Hepatocyte (in vitro differentiated cells): ENCODE data around the gene FAM177B. TPM values are rescaled to one million over a fixed set of nuclear protein-coding genes. Genes with fewer than 3 reads are reported as not detected.

Experiments used
- DNase-seq: peaks from one replicate; pipeline ENCODE4 v3.0.0-alpha.2; 2016; ENCODE audit warnings: low spot score
- H2AFZ ChIP-seq: fragments of 200-600 bp; sonication (generic); 2 replicates; pipeline ENCODE4 v1.6.0; 2016; ENCODE audit warnings: antibody characterized with exemption, mild to moderate bottlenecking
- H3K27ac ChIP-seq: fragments of 200-600 bp; sonication (generic); 2 replicates; pipeline ENCODE4 v1.5.1; 2016; ENCODE audit warnings: mild to moderate bottlenecking
- H3K27me3 ChIP-seq: fragments of 200-600 bp; sonication (generic); 2 replicates; pipeline ENCODE4 v1.6.1; 2016
- H3K36me3 ChIP-seq: fragments of 200-600 bp; sonication (generic); replicated peaks from 2 replicates; pipeline ENCODE4 v1.5.1; 2016; ENCODE audit warnings: low read depth; ENCODE audit not compliant: insufficient read depth
- H3K4me1 ChIP-seq: fragments of 200-600 bp; sonication (generic); 2 replicates; pipeline ENCODE4 v1.5.1; 2016; ENCODE audit warnings: mild to moderate bottlenecking, moderate library complexity; ENCODE audit not compliant: insufficient read depth
- H3K4me2 ChIP-seq: fragments of 200-600 bp; sonication (generic); 2 replicates; pipeline ENCODE4 v1.6.0; 2016
- H3K4me3 ChIP-seq: fragments of 200-600 bp; sonication (generic); 2 replicates; pipeline ENCODE4 v1.5.1; 2016; ENCODE audit warnings: mild to moderate bottlenecking
- H3K79me2 ChIP-seq: fragments of 200-600 bp; sonication (generic); 2 replicates; pipeline ENCODE4 v1.6.0; 2017; ENCODE audit warnings: mild to moderate bottlenecking
- H3K9me2 ChIP-seq: fragments of 200-600 bp; sonication (generic); replicated peaks from 2 replicates; pipeline ENCODE4 v1.6.0; 2017; ENCODE audit warnings: mild to moderate bottlenecking; ENCODE audit not compliant: insufficient read depth
- H3K9me3 ChIP-seq: fragments of 200-600 bp; sonication (generic); 2 replicates; pipeline ENCODE4 v1.5.1; 2016; ENCODE audit warnings: low read depth, mild to moderate bottlenecking
- H4K20me1 ChIP-seq: fragments of 200-600 bp; sonication (generic); 2 replicates; pipeline ENCODE4 v1.6.0; 2016; ENCODE audit warnings: mild to moderate bottlenecking; ENCODE audit not compliant: insufficient read depth, poor library complexity, severe bottlenecking
- EZH2 ChIP-seq: fragments of 200-600 bp; sonication (generic); IDR thresholded peaks from 2 replicates; pipeline ENCODE4 v1.6.1; 2016; ENCODE audit warnings: antibody characterized with exemption, mild to moderate bottlenecking, borderline replicate concordance
- EZH2phosphoT487 ChIP-seq: fragments of 200-600 bp; sonication (generic); IDR thresholded peaks from one replicate; pipeline ENCODE4 v1.6.1; 2018; ENCODE audit warnings: antibody characterized with exemption, mild to moderate bottlenecking, low read depth, moderate library complexity; ENCODE audit not compliant: unreplicated experiment, severe bottlenecking
- WGBS: methylation state at CpG from one replicate; pipeline ENCODE4 v1.1.6; 2016; ENCODE audit warnings: low lambda C conversion rate; ENCODE audit errors: missing lambda C conversion rate; 5-methylcytosine and 5-hydroxymethylcytosine counted together
- polyA plus RNA-seq: library from polyadenylated mRNA; unstranded; fragments of >200 nt; fragmentation: Nextera tagmentation; extraction: Ambion mirVana; gene quantifications from 2 replicates; pipeline ENCODE4 v1.2.1, GENCODE V29; 2016
- total RNA-seq: library from RNA; depleted of rRNA; stranded (reverse); fragments of >200 nt; gene quantifications from 2 replicates; pipeline ENCODE4 v1.2.3, GENCODE V29; 2014
- TF ChIP-seq, protein P1 (sequence below): fragments of 200-600 bp; sonication (generic); IDR thresholded peaks from 2 replicates; pipeline ENCODE4 v1.5.1; 2016; ENCODE audit warnings: antibody characterized with exemption, mild to moderate bottlenecking; ENCODE audit not compliant: poor library complexity

FAM177B gene
- total and polyA plus RNA-seq, 2 experiments from 2014 or later, result 0.19 to 1.7 TPM

DNA sequence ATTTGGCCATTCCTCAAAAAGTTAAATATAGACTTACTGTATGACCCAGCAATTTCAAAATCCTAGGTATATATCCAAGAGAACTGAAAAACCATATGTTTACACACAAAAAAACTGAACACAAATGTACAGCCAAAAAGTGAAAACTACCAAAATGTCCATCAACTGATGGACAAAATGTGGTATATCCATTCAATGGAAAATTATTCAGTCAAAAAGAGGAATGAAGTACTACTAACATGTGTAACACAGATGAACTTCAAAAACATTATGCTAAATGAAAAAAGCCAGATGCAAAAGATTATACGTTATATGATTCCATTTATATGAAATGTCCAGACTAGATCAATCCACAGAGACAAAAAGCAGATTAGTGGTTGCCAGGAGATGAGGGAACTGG is 32.7 kb upstream of the FAM177B start:
- no peak for DNase-seq
- Histone ChIP-seq H4K20me1 (no peaks in the 10 kb centered on the region), H3K9me3 (no peaks in the 10 kb centered on the region), H3K27me3 (no peaks in the 10 kb centered on the region), H3K4me3 (no peak overlapping the region), H2AFZ (no peak overlapping the region), H3K27ac (no peak overlapping the region), H3K4me1 (no peaks in the 10 kb centered on the region), H3K4me2 (no peak overlapping the region), H3K79me2 (peaks cover 64% of the 10 kb centered on the region), H3K36me3 (no peaks in the 10 kb centered on the region), H3K9me2 (no peaks in the 10 kb centered on the region)
- 94% methylated on average over 1 of the region's 1 CpG for WGBS
- no peak for TF ChIP-seq EZH2phosphoT487
- TF ChIP-seq, protein P1, sequence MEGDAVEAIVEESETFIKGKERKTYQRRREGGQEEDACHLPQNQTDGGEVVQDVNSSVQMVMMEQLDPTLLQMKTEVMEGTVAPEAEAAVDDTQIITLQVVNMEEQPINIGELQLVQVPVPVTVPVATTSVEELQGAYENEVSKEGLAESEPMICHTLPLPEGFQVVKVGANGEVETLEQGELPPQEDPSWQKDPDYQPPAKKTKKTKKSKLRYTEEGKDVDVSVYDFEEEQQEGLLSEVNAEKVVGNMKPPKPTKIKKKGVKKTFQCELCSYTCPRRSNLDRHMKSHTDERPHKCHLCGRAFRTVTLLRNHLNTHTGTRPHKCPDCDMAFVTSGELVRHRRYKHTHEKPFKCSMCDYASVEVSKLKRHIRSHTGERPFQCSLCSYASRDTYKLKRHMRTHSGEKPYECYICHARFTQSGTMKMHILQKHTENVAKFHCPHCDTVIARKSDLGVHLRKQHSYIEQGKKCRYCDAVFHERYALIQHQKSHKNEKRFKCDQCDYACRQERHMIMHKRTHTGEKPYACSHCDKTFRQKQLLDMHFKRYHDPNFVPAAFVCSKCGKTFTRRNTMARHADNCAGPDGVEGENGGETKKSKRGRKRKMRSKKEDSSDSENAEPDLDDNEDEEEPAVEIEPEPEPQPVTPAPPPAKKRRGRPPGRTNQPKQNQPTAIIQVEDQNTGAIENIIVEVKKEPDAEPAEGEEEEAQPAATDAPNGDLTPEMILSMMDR, result no peak

DNA sequence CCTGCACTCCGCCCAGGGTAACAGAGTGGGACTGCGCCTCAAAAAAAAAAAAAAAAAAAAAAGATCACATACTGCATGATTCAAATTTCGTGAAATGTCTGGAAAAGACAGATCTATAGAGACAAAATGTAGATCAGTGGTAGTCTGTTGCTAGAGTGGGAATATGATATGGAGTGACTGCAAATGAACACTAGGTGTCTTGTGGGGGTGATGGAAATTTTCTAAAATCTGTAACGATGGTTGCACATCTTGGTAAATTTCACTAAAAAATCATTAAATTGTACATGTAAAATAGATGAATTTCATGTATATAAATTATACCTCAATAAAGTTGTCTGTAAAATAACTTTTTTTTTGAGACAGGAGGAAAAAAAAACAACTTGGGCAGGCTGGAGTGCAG is 30.2 kb upstream of the FAM177B start:
- H3K4me3 ChIP-seq, result no peak overlapping the region
- WGBS, result 98% methylated on average over 4 of the region's 4 CpGs
- TF ChIP-seq, protein P1, result no peak
- TF ChIP-seq EZH2phosphoT487, result no peak
- no peak for TF ChIP-seq EZH2
- H3K4me2 ChIP-seq, result no peak overlapping the region
- H3K4me1 ChIP-seq, result no peaks in the 10 kb centered on the region
- no peaks in the 10 kb centered on the region for H4K20me1 ChIP-seq
- H3K9me2 ChIP-seq, result no peaks in the 10 kb centered on the region
- H3K79me2 ChIP-seq, result peaks cover 83% of the 10 kb centered on the region
- DNase-seq, result no peak
- no peaks in the 10 kb centered on the region for H3K9me3 ChIP-seq
- no peak overlapping the region for H2AFZ ChIP-seq
- no peak overlapping the region for H3K27ac ChIP-seq
- no peaks in the 10 kb centered on the region for H3K36me3 ChIP-seq
- H3K27me3 ChIP-seq, result no peaks in the 10 kb centered on the region

DNA sequence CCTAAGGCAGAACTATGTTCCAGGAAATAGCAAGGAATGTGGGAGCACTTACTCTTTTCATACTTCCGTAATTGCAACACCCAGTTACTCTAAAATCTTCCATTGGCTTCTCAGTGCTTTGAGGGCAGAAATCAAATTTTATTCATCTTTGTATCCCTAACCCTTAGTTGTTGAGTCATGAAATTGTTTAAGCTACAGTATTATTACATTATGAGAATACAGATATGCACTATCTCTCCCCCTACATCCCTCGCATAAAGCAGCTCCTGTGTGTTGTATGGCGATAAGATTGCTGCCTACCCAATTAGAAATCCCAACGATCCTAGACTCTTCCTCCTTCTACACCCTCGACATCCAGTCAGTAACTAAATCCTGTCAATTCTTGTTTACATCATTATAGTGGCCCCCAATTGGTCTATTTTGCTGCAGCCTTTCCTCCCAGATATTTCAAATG is 27.3 kb upstream of the FAM177B start:
- no peak for TF ChIP-seq EZH2
- no peak for TF ChIP-seq EZH2phosphoT487
- TF ChIP-seq, protein P1, result no peak
- Histone ChIP-seq H3K27me3 (no peaks in the 10 kb centered on the region), H3K9me3 (no peaks in the 10 kb centered on the region), H3K4me3 (no peak overlapping the region), H3K79me2 (peaks cover 78% of the 10 kb centered on the region), H3K36me3 (no peaks in the 10 kb centered on the region), H4K20me1 (no peaks in the 10 kb centered on the region), H3K4me1 (no peaks in the 10 kb centered on the region), H3K9me2 (no peaks in the 10 kb centered on the region), H2AFZ (no peak overlapping the region), H3K4me2 (peak overlapping the region; percentile 94), H3K27ac (no peak overlapping the region)
- WGBS, result 88% methylated on average over 5 of the region's 5 CpGs
- DNase-seq, result no peak
